Measurements from ENCODE around the gene TDRD5. TPM values are rescaled to one million over a fixed set of nuclear protein-coding genes. Genes with fewer than 3 reads are reported as not detected.
"Not testable (repeated sequence)": the region's sequence is repeated elsewhere in the genome, so short reads cannot be mapped to it uniquely, and the experiment has no call there.

Gene TDRD5
- total RNA-seq, 1 experiment from 2014 or later, result 0.25 TPM

GRCh38 chr1:179677882-179678281 lies 86.2 kb downstream of the TDRD5 start:
- no TSS peak for BruUV-seq (replicated peaks)
- 0 out of 2 replicates have a peak, but pooled peaks cover 2% of the 10 kb centered on the region for H3K9me2 ChIP-seq (ENCODE audit: insufficient read depth)
- ATAC-seq (no peak), DNase-seq (ENCODE audit: low read depth, low spot score) (no peak)
- no peaks in the 10 kb centered on the region for H3K4me1 ChIP-seq (ENCODE audit: control insufficient read depth in 1 of 2, insufficient read depth in 2 of 2, low read length in 2 of 2)
- H3K79me2 ChIP-seq (ENCODE audit: insufficient read depth, low read length), result no peaks in the 10 kb centered on the region
- H3K36me3 ChIP-seq (ENCODE audit: control insufficient read depth in 1 of 2, insufficient read depth in 2 of 2, low read length in 2 of 2), result no peaks in the 10 kb centered on the region
- ChIA-PET RAD21 (ENCODE audit: low non-redundant PET in 1 of 2, low total read pairs in 2 of 2, uncharacterized antibody in 2 of 2, unreplicated experiment in 2 of 2) (no interaction called here), POLR2A (no interaction called here), CTCF (no interaction called here)
- no peak overlapping the region for H3K4me2 ChIP-seq (ENCODE audit: low read length)
- no peaks in the 10 kb centered on the region for H3K9me3 ChIP-seq (ENCODE audit: control insufficient read depth in 1 of 2, insufficient read depth in 1 of 2, low read depth in 1 of 2, low read length in 2 of 2)
- intact Hi-C loops (cut with micrococcal nuclease), result no loop called here
- H2AFZ ChIP-seq (ENCODE audit: low read depth, low read length, poor library complexity, severe bottlenecking), result no peak overlapping the region
- H3K9ac ChIP-seq (ENCODE audit: low read length), result no peak overlapping the region
- H4K20me1 ChIP-seq (ENCODE audit: insufficient read depth), result no peaks in the 10 kb centered on the region
- H3K27me3 ChIP-seq (ENCODE audit: insufficient read depth, low read length), result no peaks in the 10 kb centered on the region
- no peak overlapping the region for H3K4me3 ChIP-seq (replicated peaks in 1 of 2; ENCODE audit: low read depth in 1 of 2, low read length in 2 of 2)
- TF ChIP-seq EZH2 (IDR thresholded peaks at IDR 0.05) (no peak), ATF3 (IDR thresholded peaks at IDR 0.05) (no peak)
- H3K27ac ChIP-seq (ENCODE audit: low read depth, low read length), result no peak overlapping the region

- H3K4me1 ChIP-seq (ENCODE audit: control insufficient read depth in 1 of 2, insufficient read depth in 2 of 2, low read length in 2 of 2); H3K79me2 ChIP-seq (ENCODE audit: insufficient read depth, low read length); H3K9me2 ChIP-seq (ENCODE audit: insufficient read depth); intact Hi-C loops (cut with micrococcal nuclease); DNase-seq (ENCODE audit: low read depth, low spot score); H3K9me3 ChIP-seq (ENCODE audit: control insufficient read depth in 1 of 2, insufficient read depth in 1 of 2, low read depth in 1 of 2, low read length in 2 of 2); RAD21 ChIA-PET (ENCODE audit: low non-redundant PET in 1 of 2, low total read pairs in 2 of 2, uncharacterized antibody in 2 of 2, unreplicated experiment in 2 of 2); H3K4me3 ChIP-seq (replicated peaks in 1 of 2; ENCODE audit: low read depth in 1 of 2, low read length in 2 of 2); H3K36me3 ChIP-seq (ENCODE audit: control insufficient read depth in 1 of 2, insufficient read depth in 2 of 2, low read length in 2 of 2); H4K20me1 ChIP-seq (ENCODE audit: insufficient read depth); H3K4me2 ChIP-seq (ENCODE audit: low read length); POLR2A ChIA-PET; H3K9ac ChIP-seq (ENCODE audit: low read length); BruUV-seq (replicated peaks); H2AFZ ChIP-seq (ENCODE audit: low read depth, low read length, poor library complexity, severe bottlenecking); H3K27ac ChIP-seq (ENCODE audit: low read depth, low read length); H3K27me3 ChIP-seq (ENCODE audit: insufficient read depth, low read length); ATAC-seq: not testable (repeated sequence)
- CTCF ChIA-PET, result interaction anchor here (1.5 kb wide), 1 partner anchor 12 kb away, joined by 3 read pairs; no protein-coding TSS in a partner anchor
Observed at GRCh38 chr1:179694530-179694929, 102.9 kb downstream of the TDRD5 start.

All from HCT116 (cell line).